Epidermal melanocyte (primary cell): ENCODE data around the gene ADAM11.
"Not testable (repeated sequence)": the region's sequence is repeated elsewhere in the genome, so short reads cannot be mapped to it uniquely, and the experiment has no call there.

ENCODE experiments used
- DNase-seq: peaks from one replicate; pipeline ENCODE4 v3.0.0; 2011; ENCODE audit warnings: low spot score; ENCODE audit not compliant: insufficient read length

Gene ADAM11

DNA sequence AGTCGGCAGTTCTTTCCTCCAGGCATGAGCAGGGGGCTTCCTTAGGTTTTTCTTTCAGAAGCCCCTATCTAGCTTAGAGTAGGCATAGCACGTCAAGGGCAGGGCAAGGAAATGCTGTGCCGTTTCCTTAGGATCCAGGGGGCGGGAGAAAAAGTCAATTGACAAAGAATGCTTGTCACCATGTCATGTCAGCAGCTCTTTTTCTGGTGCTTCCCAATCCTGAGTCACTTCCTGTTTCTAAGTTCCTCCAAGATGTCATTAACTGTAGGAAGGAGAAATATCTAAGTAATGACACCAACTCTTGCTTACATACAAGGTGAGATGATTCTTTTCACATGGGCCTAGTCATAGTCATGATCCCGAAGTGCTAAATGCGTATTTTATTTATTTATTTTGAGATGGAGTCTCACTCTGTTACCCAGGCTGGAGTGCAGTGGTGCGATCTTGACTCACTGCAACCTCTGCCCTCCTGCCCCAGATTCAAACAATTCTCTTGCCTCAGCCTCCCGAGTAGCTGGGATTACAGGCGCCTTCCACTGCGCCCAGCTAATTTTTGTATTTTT is 36.1 kb downstream of the ADAM11 start:
- no peak for DNase-seq

DNA sequence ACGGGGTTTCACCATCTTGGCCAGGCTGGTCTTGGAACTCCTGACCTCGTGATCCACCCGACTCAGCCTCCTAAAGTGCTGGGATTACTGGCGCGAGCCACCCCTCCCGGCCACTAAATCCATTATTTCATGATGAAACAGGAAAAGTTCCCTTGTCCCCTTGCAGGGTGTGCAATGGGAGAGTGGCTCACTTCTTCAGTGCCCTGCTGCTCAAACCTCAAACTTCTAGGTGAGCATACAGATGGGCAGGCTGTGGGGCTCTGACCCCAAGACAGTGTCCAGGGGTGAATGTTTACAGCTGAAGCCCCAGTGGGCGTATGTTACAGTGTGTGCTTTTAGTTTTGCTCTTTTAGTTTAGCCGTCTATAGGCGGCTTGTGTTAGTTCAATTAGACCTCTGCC is 36.6 kb downstream of the ADAM11 start:
- no peak for DNase-seq

DNA sequence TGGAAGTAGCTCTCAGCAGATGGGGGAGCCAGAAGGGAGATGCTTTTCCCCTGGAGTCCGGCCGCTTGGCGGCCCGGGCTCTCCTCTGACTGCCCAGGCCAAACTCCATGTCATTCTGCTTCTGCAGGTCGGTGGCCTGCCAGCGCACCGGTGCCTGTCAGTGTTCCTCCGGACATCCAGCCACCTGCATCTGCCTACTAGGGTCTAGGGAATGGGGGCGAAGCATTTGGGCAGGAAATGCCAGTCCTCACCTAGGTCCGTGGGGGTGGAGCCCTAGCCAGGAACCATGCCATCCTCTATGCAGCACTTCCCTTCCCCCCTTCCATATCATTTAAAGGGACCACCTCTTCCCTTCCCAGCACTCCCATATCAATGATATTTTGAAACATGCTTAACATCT is 37.1 kb downstream of the ADAM11 start:
- DNase-seq: no peak

GRCh38 chr17:44796731-44797130 is 37.9 kb downstream of the ADAM11 start:
- DNase-seq: no peak

GRCh38 chr17:44797802-44798201 is 39.0 kb downstream of the ADAM11 start:
- no peak for DNase-seq

DNA sequence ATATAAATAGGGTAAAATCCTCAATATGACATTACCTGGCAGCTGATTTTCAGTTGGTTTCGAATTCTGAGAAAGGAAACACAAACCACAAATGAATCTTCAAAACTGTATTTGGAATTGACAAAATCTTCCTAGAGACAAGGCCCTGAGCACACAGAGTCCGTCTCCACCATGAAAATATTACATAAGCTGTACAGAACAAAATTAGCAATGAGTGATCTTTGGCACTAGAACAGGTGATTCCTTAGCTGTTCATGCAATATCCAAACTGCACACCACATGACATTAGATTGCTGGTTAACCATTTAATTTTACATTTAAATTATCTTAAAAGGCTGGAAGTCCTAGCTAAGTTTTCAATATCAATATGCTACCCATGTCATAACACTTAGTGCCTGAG is 39.6 kb downstream of the ADAM11 start:
- DNase-seq: no peak

- no peak for DNase-seq
Observed at GRCh38 chr17:44801880-44802279, 43.1 kb downstream of the ADAM11 start.

DNA sequence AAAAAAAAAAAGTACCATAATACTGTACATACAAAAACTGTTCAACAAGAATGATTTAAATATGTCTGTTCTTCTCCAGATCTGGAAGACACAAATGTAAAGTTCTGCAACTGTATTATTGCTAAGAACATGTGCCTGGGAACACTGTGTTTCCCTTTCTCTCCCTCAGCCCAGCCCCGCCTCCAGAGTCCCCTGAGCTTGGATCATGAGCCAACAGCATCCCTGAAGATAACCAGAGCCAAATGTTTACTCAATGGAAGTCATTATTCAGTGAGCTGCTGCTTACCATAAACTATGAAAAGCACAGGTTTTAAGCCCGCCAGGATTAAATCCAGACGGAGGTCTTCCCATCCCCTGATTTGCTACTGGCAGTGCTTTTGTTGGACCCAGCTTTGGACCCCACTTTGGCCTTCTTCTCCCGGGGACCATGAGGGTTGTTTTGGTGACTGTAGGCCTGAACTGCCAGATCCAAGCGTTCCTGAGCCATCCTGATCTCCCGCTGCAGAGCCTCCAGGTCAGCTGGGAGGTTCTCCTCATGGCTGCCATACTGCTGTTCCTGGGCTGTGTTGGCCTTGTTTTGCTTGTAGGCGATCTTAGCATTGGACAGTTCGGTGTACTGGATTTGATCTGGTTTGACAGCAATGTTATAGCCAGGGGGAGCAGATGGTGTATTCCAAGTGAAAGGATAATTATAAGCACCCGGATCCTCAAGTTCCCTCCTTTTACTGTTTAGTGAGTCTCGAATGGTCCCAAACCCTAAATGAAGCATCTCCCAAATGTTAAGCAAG is 45.7 kb downstream of the ADAM11 start:
- DNase-seq: peak; percentile 52

GRCh38 chr17:44807093-44807816 is 48.5 kb downstream of the ADAM11 start:
- no peak for DNase-seq

DNA sequence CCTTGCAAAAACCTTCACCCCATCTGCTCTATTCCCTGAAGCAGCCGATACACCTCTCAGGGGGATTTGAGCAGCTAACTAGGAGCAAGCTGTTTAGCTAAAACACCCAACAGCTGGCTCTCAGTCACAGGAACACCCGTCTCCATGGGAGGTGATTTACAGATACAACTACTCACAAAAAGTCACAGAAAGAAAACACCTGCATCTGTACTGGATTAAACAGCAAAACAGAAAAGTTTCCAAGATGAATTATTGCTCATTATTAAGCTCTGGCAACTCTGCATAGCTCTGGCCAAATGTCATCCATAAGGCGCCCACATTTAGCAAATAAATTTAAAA is 49.0 kb downstream of the ADAM11 start:
- no peak for DNase-seq

DNA sequence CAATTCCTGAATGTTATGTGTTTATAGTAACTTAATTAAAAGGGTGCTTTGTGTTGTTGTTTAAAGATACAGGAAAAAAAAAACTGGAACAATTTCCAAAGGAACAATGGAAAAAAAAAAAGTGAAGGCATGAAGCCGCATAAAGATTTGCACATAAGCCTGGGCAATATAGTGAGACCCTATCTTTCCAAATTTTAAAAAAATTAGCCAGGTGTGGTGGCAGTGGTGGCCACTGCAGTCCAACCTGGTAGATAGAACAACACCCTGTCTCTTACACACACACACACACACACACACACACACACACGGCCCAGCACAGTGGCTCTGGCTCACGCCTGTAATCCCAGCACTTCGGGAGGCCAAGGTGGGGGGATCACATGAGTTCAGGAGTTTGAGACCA is 49.4 kb downstream of the ADAM11 start:
- no peak for DNase-seq

- not testable (repeated sequence) for DNase-seq
Observed at GRCh38 chr17:44808656-44809388, 50.0 kb downstream of the ADAM11 start.

DNA sequence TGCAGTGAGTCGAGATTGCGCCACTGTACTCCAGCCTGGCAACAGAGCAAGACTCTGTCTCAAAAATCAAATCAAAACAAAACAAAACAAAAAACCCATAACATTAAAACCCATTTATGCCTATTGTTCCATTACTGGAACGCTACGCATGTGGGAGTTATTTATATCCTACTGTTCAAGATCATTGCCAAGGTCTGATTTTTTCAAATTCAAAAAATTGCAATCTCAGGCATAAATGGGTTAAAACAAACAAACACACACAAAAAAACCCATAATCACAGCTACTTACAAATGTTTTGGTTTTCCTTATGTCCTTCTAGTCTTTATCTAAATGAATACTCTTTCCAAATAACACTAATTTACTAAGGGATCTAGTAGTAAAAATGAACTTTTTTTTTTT is 53.5 kb downstream of the ADAM11 start:
- no peak for DNase-seq

DNA sequence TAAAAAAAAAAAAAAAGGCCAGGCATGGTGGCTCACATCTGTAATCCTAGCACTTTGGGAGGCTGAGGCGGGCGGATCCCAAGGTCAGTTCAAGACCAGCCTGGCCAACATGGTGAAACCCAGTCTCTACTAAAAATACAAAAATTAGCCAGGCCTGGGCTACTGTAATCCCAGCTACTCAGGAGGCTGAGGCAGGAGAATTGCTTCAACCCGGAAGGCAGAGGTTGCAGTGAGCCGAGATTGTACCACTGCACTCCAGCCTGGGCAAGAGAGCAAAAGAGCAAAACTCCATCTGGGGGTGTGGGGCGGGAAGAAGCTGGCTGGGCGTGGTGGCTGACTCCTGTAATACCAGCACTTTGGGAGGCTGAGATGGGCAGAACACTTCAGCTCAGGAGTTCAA is 59.7 kb downstream of the ADAM11 start:
- DNase-seq: not testable (repeated sequence)

DNA sequence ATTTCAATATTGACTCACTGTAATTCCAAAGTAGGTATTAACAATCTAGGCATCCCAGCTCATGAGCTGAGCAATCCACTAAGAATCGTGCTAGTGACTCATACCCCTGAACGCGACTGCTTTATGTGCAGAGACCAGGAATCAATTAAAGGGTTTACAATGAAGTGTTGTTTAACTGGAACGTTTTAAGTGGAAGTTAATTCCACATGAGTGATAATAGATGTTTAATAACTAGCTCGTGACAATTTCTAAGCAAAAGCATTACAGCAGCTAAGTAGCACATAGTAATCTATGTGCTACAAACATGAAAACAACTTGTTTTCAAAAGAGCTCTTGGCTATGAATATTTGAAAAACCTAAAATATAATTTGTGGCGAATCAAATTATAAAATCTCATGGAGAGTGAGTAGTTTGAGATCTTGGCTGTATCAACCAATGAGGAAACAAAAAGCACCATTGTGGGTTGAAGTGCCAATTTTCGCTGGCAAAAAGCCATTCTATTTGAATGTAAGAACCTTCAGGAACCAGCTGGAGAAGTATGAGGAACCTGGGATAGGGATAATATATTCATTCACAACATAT is 61.9 kb downstream of the ADAM11 start:
- DNase-seq: peak; percentile 84

DNA sequence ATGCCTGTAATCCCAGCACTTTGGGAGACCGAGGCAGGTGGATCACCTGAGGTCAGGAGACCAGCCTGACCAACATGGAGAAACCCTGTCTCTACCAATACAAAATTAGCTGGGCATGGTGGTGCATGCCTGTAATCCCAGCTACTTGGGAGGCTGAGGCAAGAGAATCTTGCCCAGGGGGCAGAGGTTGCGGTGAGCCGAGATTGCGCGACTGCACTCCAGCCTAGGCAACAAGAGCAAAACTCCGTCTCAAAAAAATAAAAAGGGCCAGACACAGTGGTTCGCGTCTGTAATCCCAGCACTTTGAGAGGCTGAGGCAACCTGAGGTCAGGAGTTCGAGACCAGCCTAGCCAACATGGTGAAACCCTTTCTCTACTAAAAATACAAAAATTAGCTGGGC is 66.4 kb downstream of the ADAM11 start:
- DNase-seq: not testable (repeated sequence)

DNA sequence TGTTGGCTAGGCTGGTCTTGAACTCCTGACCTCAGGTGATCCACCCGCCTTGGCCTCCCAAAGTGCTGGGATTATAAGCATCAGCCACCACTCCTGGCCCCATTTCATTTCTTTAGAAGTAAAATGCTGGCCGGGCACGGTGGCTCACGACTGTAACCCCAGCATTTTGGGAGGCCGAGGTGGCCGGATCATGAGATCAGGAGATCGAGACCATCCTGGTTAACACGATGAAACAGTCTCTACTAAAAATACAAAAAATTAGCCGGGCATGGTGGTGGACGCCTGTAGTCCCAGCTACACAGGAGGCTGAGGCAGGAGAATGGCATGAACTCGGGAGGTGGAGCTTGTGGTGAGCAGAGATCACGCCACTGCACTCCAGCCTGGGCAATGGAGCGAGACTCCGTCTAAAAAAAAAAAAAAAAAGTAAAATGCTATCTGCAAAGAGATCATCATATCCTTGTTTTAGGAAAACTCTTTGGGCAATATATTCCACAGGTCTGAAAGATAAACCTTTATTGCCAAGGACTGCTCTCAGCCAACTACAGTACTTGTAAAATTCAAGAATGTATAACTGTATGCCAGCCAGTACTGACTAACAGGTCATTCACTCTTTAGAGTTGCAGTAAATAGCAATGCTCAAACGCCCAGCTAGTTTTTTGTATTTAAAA is 67.5 kb downstream of the ADAM11 start:
- no peak for DNase-seq

- DNase-seq: no peak
Observed at GRCh38 chr17:44827863-44828262, 69.1 kb downstream of the ADAM11 start.

DNA sequence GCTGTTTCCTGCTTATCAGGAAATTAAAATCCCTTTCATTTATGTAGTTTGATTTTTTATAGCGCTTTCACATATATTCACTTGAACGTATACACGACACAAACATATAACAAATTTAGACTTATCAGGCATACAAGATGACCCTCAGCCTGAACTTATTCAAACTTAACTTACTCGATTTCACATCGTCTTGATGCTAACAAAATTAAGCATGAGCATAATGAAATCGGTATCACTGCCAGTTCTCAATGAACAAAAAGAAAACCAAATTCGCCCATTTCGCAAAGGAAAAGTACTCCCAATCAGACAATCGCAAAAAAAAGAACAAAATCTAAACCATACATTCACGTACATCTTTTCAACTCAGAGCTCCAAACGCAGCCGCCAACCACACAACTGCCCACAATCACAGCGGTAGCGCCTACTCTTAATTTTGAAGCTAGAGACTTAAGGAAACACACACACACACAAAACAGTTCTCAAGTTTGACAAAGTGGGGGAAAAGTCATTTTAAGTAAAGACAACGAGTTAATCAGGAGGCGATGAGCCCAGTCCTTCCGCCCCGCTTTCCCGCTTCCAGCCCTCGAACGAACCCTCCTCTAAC is 70.2 kb downstream of the ADAM11 start:
- no peak for DNase-seq

DNA sequence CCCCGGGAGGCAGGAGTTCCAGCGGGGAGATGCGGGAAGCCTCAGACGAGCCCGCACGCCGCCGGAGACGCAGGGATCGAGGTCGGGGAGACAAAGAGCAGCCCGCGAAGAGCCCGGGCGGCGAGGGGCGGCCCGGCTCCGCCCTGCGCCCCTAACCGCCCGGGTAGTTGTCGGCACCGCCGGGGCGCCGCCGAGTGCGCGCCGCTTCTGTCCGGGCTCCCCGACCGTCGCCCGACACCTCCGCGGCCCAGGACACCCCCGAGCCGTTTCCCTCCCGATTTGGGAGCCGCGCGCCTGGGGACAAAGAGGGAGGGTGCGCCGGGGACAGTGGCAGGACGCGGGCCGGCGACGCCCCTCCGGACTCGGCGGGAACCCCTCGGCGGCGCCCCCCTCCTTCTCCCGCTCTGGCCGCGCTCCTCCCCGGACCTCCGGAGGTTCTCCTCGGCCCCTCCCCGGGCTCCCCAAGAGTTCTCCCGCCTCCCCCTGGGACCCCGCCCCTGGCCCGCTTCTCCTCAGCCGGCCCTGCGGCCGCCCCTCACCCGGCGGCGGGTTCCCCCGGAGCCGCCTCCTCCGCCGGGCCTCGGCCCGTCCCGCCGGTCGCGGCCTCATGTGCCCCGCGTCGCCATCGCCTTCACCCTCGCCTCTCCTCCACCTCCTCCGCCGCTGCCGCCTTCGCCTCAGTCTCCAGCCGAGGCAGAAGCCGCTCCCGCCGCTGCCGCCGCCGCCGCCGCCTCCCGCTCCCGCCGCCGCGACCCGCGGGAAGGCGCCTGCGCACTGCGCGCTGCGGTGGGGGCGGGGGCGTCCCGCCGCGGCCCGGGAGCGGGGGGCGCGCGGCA is 71.0 kb downstream of the ADAM11 start, which contains the start of gene GJC1:
Gene GJC1, minus strand, starts transcription at position 765 of the 836 bp plus-strand sequence. CDS start 24,470 bp downstream, outside the sequence.
- DNase-seq: no peak
